ENCODE measurements around the gene SYT14. TPM values are rescaled to one million over a fixed set of nuclear protein-coding genes. Genes with fewer than 3 reads are reported as not detected.
"Not testable (repeated sequence)": the region's sequence is repeated elsewhere in the genome, so short reads cannot be mapped to it uniquely, and the experiment has no call there.

SYT14 gene
- total RNA-seq, 1 donor from 2014 or later: not detected

DNA sequence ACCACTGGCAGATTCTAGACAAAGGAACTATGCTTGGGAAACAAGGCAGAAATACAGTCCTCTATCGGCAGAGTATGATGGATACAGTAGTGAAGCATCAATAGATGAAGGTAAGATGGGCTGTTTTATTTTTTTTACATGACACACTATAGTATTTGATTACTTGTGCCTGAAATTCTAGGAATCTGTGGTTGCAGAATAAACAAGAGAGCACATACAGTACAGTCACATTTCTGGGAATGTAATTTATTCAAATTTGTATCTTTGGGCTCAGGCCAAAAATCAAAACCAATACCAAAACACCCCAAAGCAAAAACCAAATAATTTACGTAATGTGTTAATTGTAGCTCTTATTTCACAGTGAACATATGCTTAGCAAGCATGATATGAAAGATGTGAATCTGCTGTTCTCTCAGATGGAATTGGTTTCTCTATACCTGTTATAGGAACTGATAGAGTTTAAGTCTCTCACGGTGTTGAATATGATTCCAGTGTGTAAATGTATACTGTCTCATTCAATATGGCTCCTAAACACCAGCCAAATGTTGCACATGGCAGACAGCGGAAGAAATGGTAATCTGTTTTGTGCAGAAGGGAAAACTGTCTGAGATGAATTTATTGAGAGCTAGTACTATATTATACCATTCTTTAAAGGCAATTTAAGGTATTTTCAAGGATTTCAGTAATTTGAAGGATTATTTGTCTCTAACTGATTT lies 83.3 kb downstream of the SYT14 start:
- no peak for DNase-seq
- intact Hi-C loops (cut with micrococcal nuclease): no loop called here
- Mint-ChIP-seq H3K36me3 (ENCODE audit: low read depth) (no peaks in the 10 kb centered on the region), H3K4me3 (no peak overlapping the region), H3K4me1 (no peaks in the 10 kb centered on the region), H3K9me3 (no peaks in the 10 kb centered on the region), H3K27ac (no peak overlapping the region), H3K27me3 (peaks cover 2% of the 10 kb centered on the region)

- Mint-ChIP-seq H3K36me3 (ENCODE audit: low read depth) (no peaks in the 10 kb centered on the region), H3K27me3 (no peaks in the 10 kb centered on the region), H3K4me3 (no peak overlapping the region), H3K9me3 (no peaks in the 10 kb centered on the region), H3K27ac (no peak overlapping the region), H3K4me1 (no peaks in the 10 kb centered on the region)
- intact Hi-C loops (cut with micrococcal nuclease): no loop called here
- DNase-seq: no peak
These were observed 84.0 kb downstream of the SYT14 start for GRCh38 chr1:210022044-210022443.

DNA sequence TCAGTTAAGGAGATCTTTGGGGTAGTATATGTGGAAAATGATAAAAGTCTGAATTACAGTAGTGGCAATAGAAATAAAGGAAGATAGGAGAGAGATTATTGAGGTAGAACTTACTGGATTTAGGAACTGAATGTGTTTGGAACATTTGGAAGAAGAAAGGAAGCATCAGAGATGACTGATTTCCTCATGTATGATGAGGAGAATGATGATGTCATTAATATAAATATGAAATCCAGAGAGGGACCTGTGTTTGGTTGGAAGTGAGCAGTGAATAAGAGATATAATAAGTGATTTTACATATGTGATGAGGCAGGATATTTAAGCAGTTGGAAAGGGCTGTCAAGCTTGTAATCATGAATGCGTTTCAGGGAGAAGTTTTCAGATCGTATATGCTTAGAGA lies 86.3 kb downstream of the SYT14 start:
- no peak for DNase-seq
- Mint-ChIP-seq H3K9me3 (no peaks in the 10 kb centered on the region), H3K27me3 (no peaks in the 10 kb centered on the region), H3K36me3 (ENCODE audit: low read depth) (no peaks in the 10 kb centered on the region), H3K27ac (no peak overlapping the region), H3K4me3 (no peak overlapping the region), H3K4me1 (no peaks in the 10 kb centered on the region)
- intact Hi-C loops (cut with micrococcal nuclease): no loop called here

GRCh38 chr1:210024996-210025395 lies 87.0 kb downstream of the SYT14 start:
- DNase-seq: no peak
- intact Hi-C loops (cut with micrococcal nuclease): no loop called here
- Mint-ChIP-seq H3K27ac (no peak overlapping the region), H3K4me3 (no peak overlapping the region), H3K4me1 (no peaks in the 10 kb centered on the region), H3K27me3 (no peaks in the 10 kb centered on the region), H3K36me3 (ENCODE audit: low read depth) (no peaks in the 10 kb centered on the region), H3K9me3 (no peaks in the 10 kb centered on the region)

GRCh38 chr1:210025870-210026269 lies 87.9 kb downstream of the SYT14 start:
- Mint-ChIP-seq H3K4me1 (no peaks in the 10 kb centered on the region), H3K4me3 (no peak overlapping the region), H3K27me3 (no peaks in the 10 kb centered on the region), H3K27ac (no peak overlapping the region), H3K9me3 (no peaks in the 10 kb centered on the region), H3K36me3 (ENCODE audit: low read depth) (no peaks in the 10 kb centered on the region)
- DNase-seq: no peak
- intact Hi-C loops (cut with micrococcal nuclease): no loop called here

- Mint-ChIP-seq H3K36me3 (ENCODE audit: low read depth) (no peaks in the 10 kb centered on the region), H3K27me3 (peaks cover 1% of the 10 kb centered on the region), H3K27ac (no peak overlapping the region), H3K4me1 (no peaks in the 10 kb centered on the region), H3K9me3 (no peaks in the 10 kb centered on the region), H3K4me3 (no peak overlapping the region)
- DNase-seq: no peak
- intact Hi-C loops (cut with micrococcal nuclease): no loop called here
These were observed 90.0 kb downstream of the SYT14 start for GRCh38 chr1:210027994-210028393.

GRCh38 chr1:210031473-210031872 lies 93.5 kb downstream of the SYT14 start:
- DNase-seq: no peak
- H3K27ac Mint-ChIP-seq: no peak overlapping the region
- no peaks in the 10 kb centered on the region for H3K36me3 Mint-ChIP-seq (ENCODE audit: low read depth)
- peaks cover 1% of the 10 kb centered on the region for H3K27me3 Mint-ChIP-seq
- H3K9me3 Mint-ChIP-seq: no peaks in the 10 kb centered on the region
- no peak overlapping the region for H3K4me3 Mint-ChIP-seq
- no peaks in the 10 kb centered on the region for H3K4me1 Mint-ChIP-seq
- intact Hi-C loops (cut with micrococcal nuclease): no loop called here

DNA sequence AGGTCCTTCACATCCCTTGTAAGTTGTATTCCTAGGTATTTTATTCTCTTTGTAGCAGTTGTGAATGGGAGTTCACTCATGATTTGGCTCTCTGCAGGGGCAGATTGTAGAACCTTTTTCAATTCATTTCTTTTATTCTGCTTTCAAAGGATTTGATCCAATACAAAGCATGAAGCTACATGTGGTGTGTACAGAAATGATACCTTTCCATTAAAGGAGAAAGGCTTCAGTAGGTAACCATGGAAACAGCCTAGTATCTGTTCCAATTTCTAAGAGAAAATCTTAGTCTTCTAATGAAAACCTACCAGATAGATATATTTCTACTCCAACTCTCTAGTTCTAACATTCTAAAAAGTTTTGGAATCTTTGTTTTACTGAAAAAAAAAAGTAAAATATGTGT lies 105.0 kb downstream of the SYT14 start:
- intact Hi-C loops (cut with micrococcal nuclease): no loop called here
- no peak for DNase-seq
- Mint-ChIP-seq H3K9me3 (no peaks in the 10 kb centered on the region), H3K4me3 (no peak overlapping the region), H3K27ac (no peak overlapping the region), H3K4me1 (no peaks in the 10 kb centered on the region), H3K36me3 (ENCODE audit: low read depth) (no peaks in the 10 kb centered on the region), H3K27me3 (no peaks in the 10 kb centered on the region)

- H3K4me1 Mint-ChIP-seq: no peaks in the 10 kb centered on the region
- H3K27me3 Mint-ChIP-seq: no peaks in the 10 kb centered on the region
- no peak overlapping the region for H3K27ac Mint-ChIP-seq
- intact Hi-C loops (cut with micrococcal nuclease): no loop called here
- no peaks in the 10 kb centered on the region for H3K36me3 Mint-ChIP-seq (ENCODE audit: low read depth)
- no peak overlapping the region for H3K4me3 Mint-ChIP-seq
- no peak for DNase-seq
- H3K9me3 Mint-ChIP-seq: no peaks in the 10 kb centered on the region
These were observed 111.6 kb downstream of the SYT14 start for GRCh38 chr1:210049616-210050015.

- intact Hi-C loops (cut with micrococcal nuclease); H3K4me1 Mint-ChIP-seq; H3K9me3 Mint-ChIP-seq; H3K27ac Mint-ChIP-seq; H3K4me3 Mint-ChIP-seq; DNase-seq; H3K27me3 Mint-ChIP-seq; H3K36me3 Mint-ChIP-seq (ENCODE audit: low read depth): not testable (repeated sequence)
These were observed 112.5 kb downstream of the SYT14 start for GRCh38 chr1:210050491-210050890.

DNA sequence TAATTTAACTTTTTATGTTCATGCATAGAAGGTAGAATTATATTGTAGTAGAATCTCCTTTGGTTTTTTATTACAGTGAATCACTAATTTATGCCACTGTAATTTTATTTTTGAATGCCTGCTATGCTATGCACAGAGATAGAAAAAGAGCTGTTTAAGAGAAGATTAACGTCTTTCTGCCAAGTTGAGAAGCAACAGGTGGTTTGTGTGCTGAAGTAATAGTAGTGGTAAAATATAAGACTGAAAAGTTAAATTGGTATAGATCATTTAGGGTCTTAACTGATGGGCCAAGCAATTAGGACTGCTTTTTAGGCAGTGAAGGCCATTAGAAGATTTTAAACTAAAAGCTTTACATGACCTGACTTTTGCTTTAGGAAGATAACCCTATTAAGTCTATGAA lies 115.1 kb downstream of the SYT14 start:
- Mint-ChIP-seq H3K4me3 (no peak overlapping the region), H3K9me3 (no peaks in the 10 kb centered on the region), H3K27me3 (peaks cover 3% of the 10 kb centered on the region), H3K27ac (no peak overlapping the region), H3K4me1 (no peaks in the 10 kb centered on the region), H3K36me3 (ENCODE audit: low read depth) (no peaks in the 10 kb centered on the region)
- DNase-seq: no peak
- intact Hi-C loops (cut with micrococcal nuclease): no loop called here

- Mint-ChIP-seq H3K4me1 (no peaks in the 10 kb centered on the region), H3K9me3 (no peaks in the 10 kb centered on the region), H3K36me3 (ENCODE audit: low read depth) (no peaks in the 10 kb centered on the region), H3K27ac (no peak overlapping the region), H3K4me3 (no peak overlapping the region), H3K27me3 (peaks cover 4% of the 10 kb centered on the region)
- intact Hi-C loops (cut with micrococcal nuclease): no loop called here
- no peak for DNase-seq
These were observed 119.6 kb downstream of the SYT14 start for GRCh38 chr1:210057593-210057992.

GRCh38 chr1:210061992-210062391 lies 124.0 kb downstream of the SYT14 start:
- H3K4me1 Mint-ChIP-seq: no peaks in the 10 kb centered on the region
- intact Hi-C loops (cut with micrococcal nuclease): no loop called here
- H3K27ac Mint-ChIP-seq: no peak overlapping the region
- DNase-seq: no peak
- no peaks in the 10 kb centered on the region for H3K9me3 Mint-ChIP-seq
- peaks cover 3% of the 10 kb centered on the region for H3K27me3 Mint-ChIP-seq
- H3K36me3 Mint-ChIP-seq (ENCODE audit: low read depth): no peaks in the 10 kb centered on the region
- no peak overlapping the region for H3K4me3 Mint-ChIP-seq

DNA sequence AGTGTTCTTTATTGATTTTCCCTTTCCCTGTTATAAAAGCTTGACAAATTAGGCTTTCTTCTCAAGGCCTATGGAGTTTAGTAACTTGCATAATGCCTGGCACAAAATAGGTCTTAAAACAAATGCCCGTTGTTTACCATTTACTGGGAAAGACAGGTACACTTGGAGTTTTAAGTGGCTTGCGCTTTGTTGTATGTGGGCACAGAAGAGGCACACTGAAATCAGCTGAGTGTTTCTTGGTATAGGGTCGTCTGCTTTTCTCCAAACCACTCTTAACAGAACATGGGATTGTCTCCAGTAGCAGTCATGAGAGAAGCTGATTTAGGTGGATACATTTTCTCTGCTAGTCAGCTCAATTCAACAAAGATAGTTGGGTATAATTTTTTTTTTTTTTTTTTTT lies 132.5 kb downstream of the SYT14 start:
- intact Hi-C loops (cut with micrococcal nuclease): no loop called here
- H3K4me3 Mint-ChIP-seq: no peak overlapping the region
- peaks cover 5% of the 10 kb centered on the region for H3K27me3 Mint-ChIP-seq
- DNase-seq: no peak
- H3K4me1 Mint-ChIP-seq: no peaks in the 10 kb centered on the region
- no peak overlapping the region for H3K27ac Mint-ChIP-seq
- no peaks in the 10 kb centered on the region for H3K36me3 Mint-ChIP-seq (ENCODE audit: low read depth)
- H3K9me3 Mint-ChIP-seq: no peaks in the 10 kb centered on the region

DNA sequence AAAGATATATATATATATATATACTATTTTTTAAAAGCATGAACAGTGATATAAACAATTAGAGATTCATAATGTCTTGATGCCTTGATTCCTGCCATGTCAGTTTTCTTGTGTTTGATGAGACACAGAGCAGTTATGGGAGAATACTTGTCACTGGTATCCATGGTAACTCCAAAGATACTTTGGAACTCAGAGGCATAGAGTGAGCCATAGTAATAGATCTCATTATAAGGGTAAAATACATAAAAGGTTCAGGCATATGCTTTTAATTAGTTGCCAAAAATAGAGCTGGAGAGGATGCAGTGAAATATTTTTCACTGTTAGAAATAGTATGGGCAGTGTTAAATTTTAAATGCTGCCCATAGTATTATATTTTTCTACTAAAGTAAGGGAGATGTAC lies 134.1 kb downstream of the SYT14 start:
- no peak overlapping the region for H3K27ac Mint-ChIP-seq
- H3K36me3 Mint-ChIP-seq (ENCODE audit: low read depth): no peaks in the 10 kb centered on the region
- H3K4me1 Mint-ChIP-seq: no peaks in the 10 kb centered on the region
- peaks cover 5% of the 10 kb centered on the region for H3K27me3 Mint-ChIP-seq
- no peaks in the 10 kb centered on the region for H3K9me3 Mint-ChIP-seq
- intact Hi-C loops (cut with micrococcal nuclease): no loop called here
- no peak for DNase-seq
- H3K4me3 Mint-ChIP-seq: no peak overlapping the region

All from activated CD4-positive, alpha-beta T cell treated with anti-CD3 and anti-CD28 coated beads, Interleukin-2, amount 10 ng/mL, durations not matched to agents 24 days and 14 days (primary cell).